Heart left ventricle (tissue), 13 donors: ENCODE measurements around the gene TAMALIN.

ENCODE experiments used
- POLR2A ChIP-seq, 2 donors: fragments of 450-650 bp; IDR thresholded peaks; one replicate each; pipeline ENCODE4 v1.6.1; 2017; ENCODE audit warnings: antibody characterized with exemption in 2 of 2, mild to moderate bottlenecking in 2 of 2, moderate library complexity in 2 of 2
- TF ChIP-seq, protein P1 (sequence below), 12 donors: fragments of 200-600 bp; sonication (generic) in 4 of 12; IDR thresholded peaks; one replicate each; pipeline versions ENCODE4 v1.5.0 to v1.8.0; 2018 to 2022; ENCODE audit warnings: antibody characterized with exemption in 12 of 12, mild to moderate bottlenecking in 5 of 12
- donor health status: ischemic (EF 13 %, LVEDD 7.1; RV severe dilation, severe dysfunction).
- donor health status: DM: no; HTN: yes; CAD: no.
- donor health status: DM: no; HTN: no; CAD: no.
- donor health status: ischemic (EF 25% LVEDD 6.9; RV normal size, moderate dysfunction).
- donor health status: ischemic (EF 25% LVEDD 5.7; RV mildly dilated, moderate dysfunction).
- donor health status: ischemic (EF 35%, LVEDD 5.7; RV mildly dilated, moderate dysfunction).
- donor health status: nonischemic (EF 11% LVEDD 7.7; RV severe dilation, severe dysfunction).
- donor health status: DM: yes; HTN: yes; CAD: no.
- donor health status: PGD.
- donor health status: ischemic (EF 29% LVEDD 5.4; RV normal size, mild dysfunction).
- donor health status: nonischemic (EF 23%, LVEDD 6.1; RV moderate dilation, normal function).

DNA sequence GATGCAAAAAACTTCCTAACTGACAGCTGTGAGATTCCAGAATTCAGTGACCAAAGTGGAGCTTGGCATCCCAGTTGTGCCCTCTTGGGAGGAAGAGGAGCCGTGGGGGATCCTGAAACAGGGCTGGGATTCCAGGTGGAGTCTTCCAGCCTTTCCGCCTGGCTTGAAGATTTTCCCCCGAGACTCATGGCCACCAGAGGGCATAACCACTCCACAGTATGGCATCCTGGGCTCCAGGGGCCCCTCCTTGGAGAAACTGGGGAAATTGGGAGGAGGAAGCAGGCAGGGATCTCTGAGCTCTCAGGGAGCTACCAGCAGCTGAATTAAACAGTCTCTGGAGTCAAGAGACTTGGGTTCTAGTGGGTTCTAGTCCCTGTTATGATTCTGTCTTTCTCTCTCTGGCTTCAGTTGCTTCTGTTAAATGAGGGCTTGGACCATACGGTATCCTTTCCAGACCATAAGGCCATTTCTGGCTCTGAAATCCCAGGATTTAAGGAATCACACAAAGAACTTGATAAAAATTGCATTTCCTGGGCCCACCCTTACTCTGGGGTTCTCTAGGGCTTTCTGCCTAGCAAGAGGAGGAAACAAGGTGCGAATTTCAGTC, 2.6 kb upstream of the TAMALIN start:
- no peak for TF ChIP-seq POLR2A (IDR thresholded peaks at IDR 0.05)
- TF ChIP-seq, protein P1, sequence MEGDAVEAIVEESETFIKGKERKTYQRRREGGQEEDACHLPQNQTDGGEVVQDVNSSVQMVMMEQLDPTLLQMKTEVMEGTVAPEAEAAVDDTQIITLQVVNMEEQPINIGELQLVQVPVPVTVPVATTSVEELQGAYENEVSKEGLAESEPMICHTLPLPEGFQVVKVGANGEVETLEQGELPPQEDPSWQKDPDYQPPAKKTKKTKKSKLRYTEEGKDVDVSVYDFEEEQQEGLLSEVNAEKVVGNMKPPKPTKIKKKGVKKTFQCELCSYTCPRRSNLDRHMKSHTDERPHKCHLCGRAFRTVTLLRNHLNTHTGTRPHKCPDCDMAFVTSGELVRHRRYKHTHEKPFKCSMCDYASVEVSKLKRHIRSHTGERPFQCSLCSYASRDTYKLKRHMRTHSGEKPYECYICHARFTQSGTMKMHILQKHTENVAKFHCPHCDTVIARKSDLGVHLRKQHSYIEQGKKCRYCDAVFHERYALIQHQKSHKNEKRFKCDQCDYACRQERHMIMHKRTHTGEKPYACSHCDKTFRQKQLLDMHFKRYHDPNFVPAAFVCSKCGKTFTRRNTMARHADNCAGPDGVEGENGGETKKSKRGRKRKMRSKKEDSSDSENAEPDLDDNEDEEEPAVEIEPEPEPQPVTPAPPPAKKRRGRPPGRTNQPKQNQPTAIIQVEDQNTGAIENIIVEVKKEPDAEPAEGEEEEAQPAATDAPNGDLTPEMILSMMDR (IDR thresholded peaks at IDR 0.05) = peak; percentile 48 to 77 (median 70)
